HCEC 1CT (cell line): Measurements from ENCODE around the gene RPL15.
"Not testable (repeated sequence)": the region's sequence is repeated elsewhere in the genome, so short reads cannot be mapped to it uniquely, and the experiment has no call there.

Source experiments
- DNase-seq: peaks from one replicate; pipeline ENCODE4 v3.0.0-alpha.2; 2017

RPL15 gene

GRCh38 chr3:23894254-23895061 lies 22.5 kb upstream of the RPL15 start:
- DNase-seq = no peak

- DNase-seq = no peak
Measured at GRCh38 chr3:23895181-23895580, 21.8 kb upstream of the RPL15 start.

DNA sequence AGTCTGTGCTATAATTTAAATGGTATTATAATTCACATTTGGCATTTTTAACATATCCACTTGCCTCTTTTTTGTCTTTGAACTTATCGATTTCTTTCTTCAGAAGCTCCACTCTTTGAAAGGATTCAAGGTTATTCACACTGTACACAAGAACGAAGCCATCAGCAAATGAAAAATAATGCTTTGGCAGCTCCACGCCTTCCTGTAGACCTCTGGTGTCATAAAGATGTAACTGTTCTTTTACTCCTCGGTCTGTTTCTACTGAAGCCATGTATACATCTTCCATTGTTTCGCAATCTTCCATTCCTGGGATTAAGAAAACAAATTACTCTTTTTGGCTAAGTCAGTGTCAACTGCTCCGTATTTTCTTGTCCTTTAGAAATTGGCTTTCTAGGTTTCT lies 16.2 kb upstream of the RPL15 start:
- peak; percentile 62 for DNase-seq

GRCh38 chr3:23904545-23904944 lies 12.4 kb upstream of the RPL15 start:
- DNase-seq = no peak

GRCh38 chr3:23909341-23909740 lies 7.6 kb upstream of the RPL15 start:
- DNase-seq = no peak

DNA sequence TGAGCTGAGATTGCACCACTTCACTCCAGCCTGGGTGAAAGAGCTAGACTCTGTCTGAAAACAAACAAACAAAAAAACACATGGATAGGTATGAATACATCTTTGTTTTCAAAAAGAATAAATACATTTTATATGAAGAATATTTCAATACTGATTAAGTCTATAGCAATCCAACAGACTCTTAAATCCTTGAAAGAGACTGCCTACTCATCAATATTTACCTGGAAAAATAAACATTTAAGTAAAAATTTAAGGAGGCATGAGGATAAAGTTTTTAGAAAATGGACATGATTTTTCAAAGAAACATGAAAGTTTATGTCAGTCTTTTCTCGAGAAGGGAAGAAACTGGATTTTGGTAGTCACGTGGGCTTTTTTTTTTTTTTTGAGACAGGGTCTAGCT lies 5.5 kb upstream of the RPL15 start:
- no peak for DNase-seq

DNA sequence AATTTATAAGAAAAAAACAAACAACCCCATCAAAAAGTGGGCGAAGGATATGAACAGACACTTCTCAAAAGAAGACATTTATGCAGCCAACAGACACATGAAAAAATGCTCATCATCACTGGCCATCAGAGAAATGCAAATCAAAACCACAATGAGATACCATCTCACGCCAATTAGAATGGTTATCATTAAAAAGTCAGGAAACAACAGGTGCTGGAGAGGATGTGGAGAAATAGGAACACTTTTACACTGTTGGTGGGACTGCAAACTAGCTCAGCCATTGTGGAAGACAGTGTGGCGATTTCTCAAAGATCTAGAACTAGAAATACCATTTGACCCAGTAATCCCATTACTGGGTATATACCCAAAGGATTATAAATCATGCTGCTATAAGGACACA lies 4.6 kb upstream of the RPL15 start:
- not testable (repeated sequence) for DNase-seq

- DNase-seq = no peak
Measured at GRCh38 chr3:23913182-23913581, 3.8 kb upstream of the RPL15 start.

- no peak for DNase-seq
Measured at GRCh38 chr3:23913873-23914743, 2.8 kb upstream of the RPL15 start.

DNA sequence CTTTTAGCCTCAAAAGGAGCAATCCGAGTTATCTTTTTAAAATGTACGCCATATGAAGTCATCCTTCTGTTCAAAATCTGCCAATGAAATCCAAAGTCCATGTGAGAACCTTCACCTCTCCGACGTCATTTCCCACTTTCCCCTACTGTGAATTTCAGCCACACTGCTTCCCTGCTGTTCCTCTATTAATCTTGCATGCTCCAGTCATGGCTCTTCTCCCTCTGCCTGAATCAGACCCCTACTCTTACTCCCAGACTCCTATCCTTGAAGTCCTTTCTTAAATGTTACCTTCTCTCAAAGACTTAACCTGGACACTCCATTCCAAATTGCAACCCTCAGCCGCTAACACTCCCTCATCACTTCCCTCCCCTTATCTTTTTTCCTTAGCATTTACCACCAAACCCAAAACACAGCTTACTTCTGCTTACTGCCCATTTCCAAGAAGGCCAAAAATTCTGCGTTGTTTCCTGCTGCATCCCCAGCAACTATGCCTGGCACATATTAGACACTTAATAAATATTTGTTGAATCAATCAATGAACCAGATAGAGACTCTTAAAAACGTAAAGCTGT lies 1.3 kb upstream of the RPL15 start:
- DNase-seq = no peak

GRCh38 chr3:23916152-23916885 lies 613 bp upstream of the RPL15 start:
- peak; percentile 23 for DNase-seq

DNA sequence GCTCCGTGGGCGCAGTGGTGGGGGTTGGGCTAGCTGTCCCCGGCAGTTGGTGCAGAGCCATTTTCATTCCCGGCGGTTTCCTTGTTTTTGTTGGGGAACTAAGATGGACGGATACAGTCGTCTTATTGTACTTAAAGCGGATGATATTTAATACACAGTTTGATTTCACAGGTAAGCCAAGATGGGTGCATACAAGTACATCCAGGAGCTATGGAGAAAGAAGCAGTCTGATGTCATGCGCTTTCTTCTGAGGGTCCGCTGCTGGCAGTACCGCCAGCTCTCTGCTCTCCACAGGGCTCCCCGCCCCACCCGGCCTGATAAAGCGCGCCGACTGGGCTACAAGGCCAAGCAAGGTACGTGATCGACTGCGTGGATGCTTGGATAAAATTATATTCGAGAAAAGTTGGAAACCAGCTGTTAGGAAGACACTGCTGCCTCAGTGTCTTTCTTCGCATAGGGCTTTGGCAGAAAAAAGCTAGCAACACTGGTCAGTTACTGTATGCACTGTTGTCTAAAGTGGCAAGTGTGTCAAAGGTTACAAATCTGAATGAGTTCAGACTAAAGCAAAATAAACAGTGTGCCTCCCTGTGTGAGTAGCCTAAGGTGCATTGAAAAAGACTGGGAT lies 859 bp downstream of the RPL15 start:
- DNase-seq = peak; percentile 59

GRCh38 chr3:23918331-23918730 lies 1.4 kb downstream of the RPL15 start:
- not testable (repeated sequence) for DNase-seq

- DNase-seq = no peak
Measured at GRCh38 chr3:23919628-23920027, 2.7 kb downstream of the RPL15 start.

- DNase-seq = no peak
Measured at GRCh38 chr3:23920151-23920655, 3.3 kb downstream of the RPL15 start.

- DNase-seq = peak; percentile 8
Measured at GRCh38 chr3:23921052-23921511, 4.2 kb downstream of the RPL15 start.

GRCh38 chr3:23923786-23924185 lies 6.9 kb downstream of the RPL15 start:
- DNase-seq = no peak

GRCh38 chr3:23926246-23926645 lies 9.3 kb downstream of the RPL15 start:
- DNase-seq = no peak

GRCh38 chr3:23926736-23927135 lies 9.8 kb downstream of the RPL15 start:
- DNase-seq = peak; percentile 32

GRCh38 chr3:23928524-23928923 lies 11.6 kb downstream of the RPL15 start:
- DNase-seq = no peak

GRCh38 chr3:23931597-23931996 lies 14.7 kb downstream of the RPL15 start:
- no peak for DNase-seq

GRCh38 chr3:23932571-23932970 lies 15.6 kb downstream of the RPL15 start:
- no peak for DNase-seq
